Peyer's patch (tissue), 4 donors: ENCODE data around the gene CD160. TPM values are rescaled to one million over a fixed set of nuclear protein-coding genes. Genes with fewer than 3 reads are reported as not detected.
A peak's percentile ranks its signal among the peaks of the same experiment; 100 is the strongest.

Source experiments
- DNase-seq, 3 donors: peaks; one replicate each; pipeline ENCODE4 v3.0.0-alpha.2; 2017 to 2019
- H3K27ac ChIP-seq, 4 donors: fragments of 200-600 bp; sonication (generic); one replicate each; pipeline ENCODE4 v1.5.1; 2016 to 2019
- H3K27me3 ChIP-seq, 2 donors: fragments of 200-600 bp; sonication (generic); one replicate each; pipeline ENCODE4 v1.5.1; 2019
- H3K36me3 ChIP-seq, 3 donors: fragments of 200-600 bp; sonication (generic); one replicate each; pipeline ENCODE4 v1.5.1; 2016 to 2019
- H3K4me1 ChIP-seq, 4 donors: fragments of 200-600 bp; sonication (generic); one replicate each; pipeline ENCODE4 v1.5.1; 2016 to 2019
- H3K4me3 ChIP-seq, 4 donors: fragments of 200-600 bp; sonication (generic); 1 replicate in 3 of 4; 2 replicates in 1 of 4; pipeline ENCODE4 v1.5.1; 2016 to 2019; ENCODE audit warnings: mild to moderate bottlenecking in 1 of 4
- H3K9me3 ChIP-seq, 4 donors: fragments of 200-600 bp; sonication (generic); one replicate each; pipeline ENCODE4 v1.5.1; 2016 to 2019; ENCODE audit warnings: mild to moderate bottlenecking in 1 of 4
- POLR2A ChIP-seq, 2 donors: fragments of 450-650 bp; IDR thresholded peaks; one replicate each; pipeline ENCODE4 v1.5.1; 2017; ENCODE audit warnings: antibody characterized with exemption in 2 of 2, mild to moderate bottlenecking in 2 of 2, moderate library complexity in 2 of 2
- total RNA-seq, 4 donors: library from RNA; depleted of rRNA; stranded (reverse); fragments of >200 nt; gene quantifications; one replicate each; pipeline ENCODE4 v1.1.0, GENCODE V29; 2016
- TF ChIP-seq, protein P1 (sequence below), 6 experiments: fragments of 450-650 bp in 4 of 6; fragments of 200-600 bp in 2 of 6; sonication (generic) in 1 of 6; IDR thresholded peaks; one replicate each; pipeline ENCODE4 v1.5.1; 2017 to 2019; ENCODE audit warnings: antibody characterized with exemption in 6 of 6, mild to moderate bottlenecking in 3 of 6, moderate library complexity in 1 of 6

Gene CD160
- total RNA-seq, 4 donors from 2014 or later = 3.3 to 4.4 TPM; not detected in 2

DNA sequence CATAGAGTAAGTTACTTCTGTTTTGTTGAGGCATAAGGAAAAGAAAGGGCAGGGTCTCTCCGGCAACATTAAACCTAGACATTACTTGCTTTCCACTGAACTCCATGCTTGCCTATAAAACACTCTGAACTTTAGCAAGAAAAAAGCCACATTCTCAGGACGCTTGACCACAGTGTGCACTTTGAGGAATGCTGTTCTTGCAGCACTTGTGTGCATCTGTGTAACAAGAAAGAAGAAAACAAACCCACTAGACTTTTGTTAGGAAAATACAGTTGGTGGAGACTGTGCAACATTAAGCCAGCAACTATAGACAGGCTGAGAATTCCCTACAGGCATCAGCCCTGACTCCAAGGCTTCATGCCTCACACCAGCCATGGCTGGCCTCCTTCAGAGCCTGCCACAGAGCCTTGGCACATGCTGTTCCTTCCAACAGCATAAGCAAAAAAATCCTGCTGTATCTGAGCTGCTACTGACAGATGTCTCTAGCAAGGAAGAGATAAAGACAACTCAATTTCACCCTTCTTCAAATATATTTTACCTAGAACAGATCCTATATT, 17.9 kb upstream of the CD160 start:
- H3K27ac ChIP-seq = no peak overlapping the region
- H3K9me3 ChIP-seq = no peaks in the 10 kb centered on the region
- H3K27me3 ChIP-seq = no peaks in the 10 kb centered on the region
- DNase-seq = no peak
- no peak overlapping the region for H3K4me3 ChIP-seq
- H3K4me1 ChIP-seq = no peaks in the 10 kb centered on the region
- no peak for TF ChIP-seq POLR2A (IDR thresholded peaks at IDR 0.05)
- TF ChIP-seq, protein P1, sequence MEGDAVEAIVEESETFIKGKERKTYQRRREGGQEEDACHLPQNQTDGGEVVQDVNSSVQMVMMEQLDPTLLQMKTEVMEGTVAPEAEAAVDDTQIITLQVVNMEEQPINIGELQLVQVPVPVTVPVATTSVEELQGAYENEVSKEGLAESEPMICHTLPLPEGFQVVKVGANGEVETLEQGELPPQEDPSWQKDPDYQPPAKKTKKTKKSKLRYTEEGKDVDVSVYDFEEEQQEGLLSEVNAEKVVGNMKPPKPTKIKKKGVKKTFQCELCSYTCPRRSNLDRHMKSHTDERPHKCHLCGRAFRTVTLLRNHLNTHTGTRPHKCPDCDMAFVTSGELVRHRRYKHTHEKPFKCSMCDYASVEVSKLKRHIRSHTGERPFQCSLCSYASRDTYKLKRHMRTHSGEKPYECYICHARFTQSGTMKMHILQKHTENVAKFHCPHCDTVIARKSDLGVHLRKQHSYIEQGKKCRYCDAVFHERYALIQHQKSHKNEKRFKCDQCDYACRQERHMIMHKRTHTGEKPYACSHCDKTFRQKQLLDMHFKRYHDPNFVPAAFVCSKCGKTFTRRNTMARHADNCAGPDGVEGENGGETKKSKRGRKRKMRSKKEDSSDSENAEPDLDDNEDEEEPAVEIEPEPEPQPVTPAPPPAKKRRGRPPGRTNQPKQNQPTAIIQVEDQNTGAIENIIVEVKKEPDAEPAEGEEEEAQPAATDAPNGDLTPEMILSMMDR (IDR thresholded peaks at IDR 0.05) = no peak
- no peaks in the 10 kb centered on the region for H3K36me3 ChIP-seq

DNA sequence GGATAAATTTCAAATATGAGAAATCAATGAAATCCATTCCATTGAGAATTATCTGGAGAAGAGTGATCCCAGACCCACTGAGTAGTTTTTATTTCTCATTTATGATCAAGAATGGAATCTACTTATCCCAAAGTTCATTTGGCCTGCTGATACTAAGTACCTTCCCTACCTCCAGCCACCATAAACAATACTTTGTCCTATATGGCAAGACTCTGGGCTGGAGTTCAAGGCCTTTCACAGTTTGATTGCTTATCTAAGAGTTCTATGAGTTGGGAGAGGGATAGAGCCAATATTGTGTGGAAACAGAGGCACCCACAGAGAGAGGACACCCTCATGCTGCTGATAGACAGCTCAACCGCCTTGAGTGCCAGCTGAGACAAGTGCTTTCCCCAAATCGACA, 17.2 kb upstream of the CD160 start:
- H3K4me1 ChIP-seq = no peaks in the 10 kb centered on the region
- H3K36me3 ChIP-seq = no peaks in the 10 kb centered on the region
- DNase-seq = no peak
- no peak overlapping the region for H3K4me3 ChIP-seq
- H3K9me3 ChIP-seq = no peaks in the 10 kb centered on the region
- H3K27me3 ChIP-seq = no peaks in the 10 kb centered on the region
- TF ChIP-seq, protein P1 (IDR thresholded peaks at IDR 0.05) = no peak
- no peak overlapping the region for H3K27ac ChIP-seq

DNA sequence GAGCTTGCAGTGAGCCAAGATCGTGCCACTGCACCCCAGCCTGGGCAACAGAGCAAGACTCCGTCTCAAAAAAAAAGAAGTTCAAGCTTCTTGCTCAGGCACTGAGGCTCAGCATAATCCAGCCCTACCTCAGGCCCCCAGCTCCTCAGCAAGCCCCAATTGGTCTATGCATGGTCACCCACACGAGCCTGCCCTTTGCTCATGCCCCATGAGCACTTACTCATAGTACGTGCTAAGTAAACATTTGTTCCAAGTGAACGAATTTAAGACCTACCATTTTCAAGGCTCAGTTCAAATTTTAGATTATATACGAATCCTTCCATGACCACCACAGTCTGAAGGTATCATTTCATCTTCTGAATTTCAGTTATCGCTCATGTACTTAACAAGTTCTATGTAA, 16.5 kb upstream of the CD160 start:
- Histone ChIP-seq H3K4me3 (no peak overlapping the region), H3K27me3 (no peaks in the 10 kb centered on the region), H3K4me1 (peaks cover 0 to 6% (median 0%) of the 10 kb centered on the region in 4 donors), H3K36me3 (no peaks in the 10 kb centered on the region), H3K9me3 (no peaks in the 10 kb centered on the region), H3K27ac (no peak overlapping the region)
- DNase-seq = no peak
- no peak for TF ChIP-seq POLR2A (IDR thresholded peaks at IDR 0.05)
- TF ChIP-seq, protein P1 (IDR thresholded peaks at IDR 0.05) = no peak

DNA sequence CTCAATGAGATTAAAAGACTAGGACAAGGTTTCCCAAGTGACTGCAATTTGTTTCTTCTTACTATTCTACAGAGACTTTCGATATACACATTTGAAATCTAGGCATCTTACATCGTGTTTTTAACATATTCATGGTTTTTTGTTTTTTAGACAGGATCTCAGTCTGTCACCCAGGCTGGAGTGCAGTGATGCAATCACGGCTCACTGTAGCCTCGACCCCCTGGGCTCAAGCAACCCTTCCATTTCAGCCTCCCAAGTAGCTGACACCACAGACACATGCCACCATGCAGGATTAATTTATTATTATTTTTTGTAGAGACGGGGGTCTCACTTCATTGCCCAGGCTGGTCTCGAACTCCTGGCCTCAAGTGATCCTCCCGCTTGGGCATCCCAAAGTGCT, 13.7 kb upstream of the CD160 start:
- H3K27ac ChIP-seq = no peak overlapping the region
- no peak for TF ChIP-seq POLR2A (IDR thresholded peaks at IDR 0.05)
- TF ChIP-seq, protein P1 (IDR thresholded peaks at IDR 0.05) = no peak
- H3K4me1 ChIP-seq = peaks cover 0 to 7% (median 0%) of the 10 kb centered on the region in 4 donors
- H3K27me3 ChIP-seq = no peaks in the 10 kb centered on the region
- no peak for DNase-seq
- no peaks in the 10 kb centered on the region for H3K36me3 ChIP-seq
- no peaks in the 10 kb centered on the region for H3K9me3 ChIP-seq
- peak overlapping the region in 2 of 4 donors; percentile 50 to 52 for H3K4me3 ChIP-seq

DNA sequence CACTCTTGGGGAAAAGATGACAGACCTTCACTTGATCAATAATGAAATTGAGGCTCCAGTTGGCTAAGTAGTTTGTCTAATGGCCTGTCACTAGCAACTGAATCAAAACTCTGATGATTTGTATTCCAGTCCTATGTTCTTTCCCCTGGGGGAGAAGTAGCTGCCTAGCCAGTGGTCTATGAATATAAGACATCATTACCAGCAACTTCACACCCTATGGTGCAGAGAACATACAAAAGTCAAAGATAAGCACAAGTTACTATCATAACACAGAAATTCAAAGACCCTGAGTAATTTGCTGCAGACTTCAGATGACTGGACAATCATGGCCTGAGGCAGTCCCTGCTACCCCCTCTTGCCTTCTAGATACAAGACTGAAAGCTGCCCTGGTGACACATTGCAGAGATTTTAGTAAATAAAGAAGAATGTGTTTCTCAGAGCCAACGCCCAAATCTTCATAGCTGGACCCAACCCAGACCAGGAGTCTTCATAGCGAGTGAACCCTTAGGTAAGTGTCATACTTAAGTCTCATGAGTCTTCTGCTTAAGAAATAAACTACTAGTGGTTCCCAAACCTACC, 13.1 kb upstream of the CD160 start:
- Histone ChIP-seq H3K4me1 (peaks cover 0 to 7% (median 0%) of the 10 kb centered on the region in 4 donors), H3K27ac (peak overlapping the region in 2 of 4 donors; percentile 76 to 84), H3K4me3 (peak overlapping the region in 2 of 4 donors; percentile 50 to 52), H3K36me3 (no peaks in the 10 kb centered on the region), H3K27me3 (no peaks in the 10 kb centered on the region), H3K9me3 (no peaks in the 10 kb centered on the region)
- TF ChIP-seq, protein P1 (IDR thresholded peaks at IDR 0.05) = no peak
- peak; percentile 7 to 25 for TF ChIP-seq POLR2A (IDR thresholded peaks at IDR 0.05)
- DNase-seq = no peak
